OCI-LY3 (cell line): ENCODE data around the gene EIPR1.

Experiments used
- H2AFZ ChIP-seq: fragments of 200-600, 300-600 bp; shearing (Covaris generic); 2 replicates; pipeline ENCODE4 v1.6.0; 2014; ENCODE audit warnings: antibody characterized with exemption, low read depth, low read length
- H3K27ac ChIP-seq: fragments of 200-600, 300-600 bp; sonication (generic); 2 replicates; pipeline ENCODE4 v1.5.1; 2014; ENCODE audit warnings: mild to moderate bottlenecking, low read length, moderate library complexity, mixed read lengths
- H3K27me3 ChIP-seq: fragments of 200-600, 300-600 bp; sonication (generic); 2 replicates; pipeline ENCODE4 v1.6.1; 2014; ENCODE audit warnings: low read depth, low read length, mixed read lengths
- H3K36me3 ChIP-seq: fragments of 200-600, 300-600 bp; sonication (generic); replicated peaks from 2 replicates; pipeline ENCODE3; 2014; ENCODE audit warnings: low read depth, low read length, mixed read lengths
- H3K4me1 ChIP-seq: fragments of 300-600, 200-600 bp; sonication (generic); 2 replicates; pipeline ENCODE4 v1.6.1; 2014; ENCODE audit warnings: low read length, mixed read lengths
- H3K4me2 ChIP-seq: fragments of 200-600, 300-600 bp; sonication (generic); 2 replicates; pipeline ENCODE4 v1.6.1; 2014; ENCODE audit warnings: low read length, mixed read lengths
- H3K4me3 ChIP-seq: fragments of 300-600, 200-600 bp; sonication (generic); 2 replicates; pipeline ENCODE4 v1.5.1; 2014; ENCODE audit warnings: antibody characterized with exemption, mild to moderate bottlenecking, low read length, moderate library complexity
- H3K79me2 ChIP-seq: fragments of 300-600, 200-600 bp; shearing (Covaris generic); 2 replicates; pipeline ENCODE4 v1.6.1; 2014; ENCODE audit warnings: mild to moderate bottlenecking, low read length, mixed read lengths
- H3K9ac ChIP-seq: fragments of 300-600, 200-600 bp; shearing (Covaris generic); 2 replicates; pipeline ENCODE4 v1.6.0; 2014; ENCODE audit warnings: mild to moderate bottlenecking, low read length, moderate library complexity
- H3K9me3 ChIP-seq: fragments of 200-600, 300-600 bp; shearing (Covaris generic); 2 replicates; pipeline ENCODE4 v1.6.1; 2014; ENCODE audit warnings: low read length, mixed read lengths; ENCODE audit not compliant: insufficient read depth
- H4K20me1 ChIP-seq: fragments of 200-600, 300-600 bp; sonication (generic); 2 replicates; pipeline ENCODE4 v1.6.1; 2016; ENCODE audit warnings: low read length, mixed read lengths; ENCODE audit not compliant: insufficient read depth
- CTCF ChIP-seq: fragments of 200-600, 300-600 bp; sonication (generic); IDR thresholded peaks from 2 replicates; pipeline ENCODE4 v1.5.1; 2014; ENCODE audit warnings: antibody characterized with exemption, low read length, low read depth
- EZH2phosphoT487 ChIP-seq: fragments of 200-600 bp; shearing (Covaris generic); IDR thresholded peaks from 2 replicates; pipeline ENCODE4 v1.6.1; 2018; ENCODE audit warnings: antibody characterized with exemption, mixed run types, low read depth

The EIPR1 gene

GRCh38 chr2:3303583-3304406 is 73.8 kb downstream of the EIPR1 start:
- Histone ChIP-seq H3K9ac (peak overlapping the region; percentile 29; the same call in 1 of the 2 replicates), H3K4me2 (peak overlapping the region; percentile 65), H2AFZ (0 out of 2 replicates have a peak overlapping the region, but pooled peaks have one; percentile 45), H4K20me1 (no peaks in the 10 kb centered on the region), H3K79me2 (peaks cover 2% of the 10 kb centered on the region; the same call in 1 of the 2 replicates), H3K4me3 (peak overlapping the region; percentile 56), H3K27me3 (no peaks in the 10 kb centered on the region), H3K9me3 (no peaks in the 10 kb centered on the region), H3K27ac (no peak overlapping the region), H3K36me3 (peaks cover 4% of the 10 kb centered on the region), H3K4me1 (peaks cover 6% of the 10 kb centered on the region; the same call in 1 of the 2 replicates)
- TF ChIP-seq CTCF (peak; percentile 86), EZH2phosphoT487 (no peak)

DNA sequence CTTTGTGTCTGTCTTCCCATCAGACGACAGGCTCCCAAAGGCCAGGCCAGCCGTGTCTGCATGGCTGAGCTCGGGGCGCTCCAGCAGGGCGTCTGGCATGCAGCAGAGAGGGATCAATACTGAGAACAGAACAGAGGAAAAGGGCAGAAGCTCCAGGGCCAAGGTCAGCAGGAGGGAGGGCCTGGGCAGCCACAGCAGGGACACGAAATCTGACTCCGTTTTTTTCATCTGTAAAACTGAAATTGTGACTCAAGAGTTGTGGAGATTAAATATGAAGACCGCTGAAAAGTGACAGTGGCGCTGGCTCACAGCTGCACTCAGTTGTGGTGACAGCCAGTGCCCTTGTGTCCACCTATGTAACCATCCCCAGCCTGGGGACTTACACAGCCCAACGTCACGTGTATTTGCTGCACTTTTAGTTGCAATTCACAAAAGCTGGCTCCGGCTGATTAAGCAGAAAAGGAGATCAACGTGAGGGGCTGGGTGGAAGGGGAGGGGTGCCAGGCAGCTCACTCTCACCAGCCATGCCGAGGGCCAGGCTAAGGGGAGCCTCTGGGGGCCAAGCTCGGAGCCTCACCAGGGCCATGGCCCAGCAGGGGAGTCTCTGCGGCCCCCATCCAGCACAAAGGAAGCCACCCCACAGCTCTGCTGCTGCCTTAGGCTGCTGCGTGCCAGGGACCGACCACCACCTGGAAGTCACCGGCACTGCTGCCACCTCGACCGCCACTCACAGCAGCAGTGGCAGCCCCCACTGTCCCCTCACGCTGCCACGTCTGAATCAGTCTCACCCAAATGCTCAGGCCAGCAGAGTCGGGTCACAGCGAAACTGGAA is 74.7 kb downstream of the EIPR1 start:
- Histone ChIP-seq H3K27me3 (no peaks in the 10 kb centered on the region), H3K9ac (peak overlapping the region; percentile 29; the same call in 1 of the 2 replicates), H3K79me2 (peaks cover 2% of the 10 kb centered on the region; the same call in 1 of the 2 replicates), H3K4me1 (peaks cover 6% of the 10 kb centered on the region; the same call in 1 of the 2 replicates), H2AFZ (0 out of 2 replicates have a peak overlapping the region, but pooled peaks have one; percentile 45), H3K4me2 (peak overlapping the region; percentile 65), H3K4me3 (peak overlapping the region; percentile 56), H4K20me1 (no peaks in the 10 kb centered on the region), H3K27ac (no peak overlapping the region), H3K9me3 (no peaks in the 10 kb centered on the region), H3K36me3 (peaks cover 4% of the 10 kb centered on the region)
- TF ChIP-seq CTCF = no peak
- TF ChIP-seq EZH2phosphoT487 = no peak

DNA sequence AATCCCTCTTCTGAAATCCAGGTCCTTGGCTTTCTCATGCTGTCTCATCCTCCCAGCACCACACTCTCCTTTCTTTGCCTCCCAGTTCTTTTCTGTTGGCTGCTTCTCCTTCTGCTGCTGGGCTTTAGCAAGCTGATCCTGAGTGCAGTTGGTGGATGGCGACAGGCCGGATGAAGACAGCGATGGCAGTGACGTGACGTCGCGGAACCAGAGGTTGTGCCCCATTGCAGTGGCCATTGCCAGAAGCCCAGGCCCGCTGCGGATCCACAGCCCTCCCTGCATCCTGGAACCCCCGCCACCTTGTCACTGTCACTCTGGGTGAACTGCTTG is 75.2 kb downstream of the EIPR1 start:
- Histone ChIP-seq H3K4me3 (no peak overlapping the region), H3K9me3 (no peaks in the 10 kb centered on the region), H4K20me1 (no peaks in the 10 kb centered on the region), H3K4me1 (peaks cover 6% of the 10 kb centered on the region; the same call in 1 of the 2 replicates), H3K27me3 (no peaks in the 10 kb centered on the region), H3K79me2 (peaks cover 2% of the 10 kb centered on the region; the same call in 1 of the 2 replicates), H3K36me3 (peaks cover 4% of the 10 kb centered on the region), H3K9ac (no peak overlapping the region), H2AFZ (no peak overlapping the region), H3K27ac (no peak overlapping the region), H3K4me2 (no peak overlapping the region)
- TF ChIP-seq CTCF (no peak), EZH2phosphoT487 (no peak)

DNA sequence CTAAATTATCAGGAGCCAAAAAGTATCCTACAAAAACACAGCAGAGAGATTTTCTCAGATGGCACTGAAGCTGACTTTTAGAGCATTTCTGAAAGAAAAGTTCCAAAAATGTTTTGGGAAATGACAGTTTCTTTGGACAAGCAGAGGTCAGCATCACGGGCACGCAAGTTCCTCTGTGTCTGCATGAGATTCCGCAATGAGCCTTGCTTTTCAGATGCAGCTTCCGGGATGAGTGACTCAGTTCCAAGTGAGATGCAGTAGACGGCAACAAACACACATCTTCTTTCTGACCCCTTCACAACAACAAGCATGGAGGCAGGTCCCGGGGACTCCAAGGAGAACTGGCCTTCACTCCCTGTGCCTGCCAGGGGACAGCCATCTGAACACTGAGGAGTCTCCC is 76.6 kb downstream of the EIPR1 start:
- H3K4me1 ChIP-seq = peaks cover 6% of the 10 kb centered on the region; the same call in 1 of the 2 replicates
- peaks cover 4% of the 10 kb centered on the region for H3K36me3 ChIP-seq
- H3K9me3 ChIP-seq = no peaks in the 10 kb centered on the region
- no peak overlapping the region for H3K27ac ChIP-seq
- no peak overlapping the region for H3K4me3 ChIP-seq
- H3K4me2 ChIP-seq = no peak overlapping the region
- H2AFZ ChIP-seq = no peak overlapping the region
- TF ChIP-seq EZH2phosphoT487 = no peak
- no peak for TF ChIP-seq CTCF
- H3K27me3 ChIP-seq = no peaks in the 10 kb centered on the region
- no peak overlapping the region for H3K9ac ChIP-seq
- H3K79me2 ChIP-seq = peaks cover 2% of the 10 kb centered on the region; the same call in 1 of the 2 replicates
- H4K20me1 ChIP-seq = no peaks in the 10 kb centered on the region
